IPS DF 19.7 (cell line): Measurements from ENCODE around the gene SEPSECS.

Source experiments
- DNase-seq: peaks from one replicate; pipeline ENCODE4 v3.0.0-alpha.2; 2013; ENCODE audit warnings: low read depth, low spot score

Gene SEPSECS

DNA sequence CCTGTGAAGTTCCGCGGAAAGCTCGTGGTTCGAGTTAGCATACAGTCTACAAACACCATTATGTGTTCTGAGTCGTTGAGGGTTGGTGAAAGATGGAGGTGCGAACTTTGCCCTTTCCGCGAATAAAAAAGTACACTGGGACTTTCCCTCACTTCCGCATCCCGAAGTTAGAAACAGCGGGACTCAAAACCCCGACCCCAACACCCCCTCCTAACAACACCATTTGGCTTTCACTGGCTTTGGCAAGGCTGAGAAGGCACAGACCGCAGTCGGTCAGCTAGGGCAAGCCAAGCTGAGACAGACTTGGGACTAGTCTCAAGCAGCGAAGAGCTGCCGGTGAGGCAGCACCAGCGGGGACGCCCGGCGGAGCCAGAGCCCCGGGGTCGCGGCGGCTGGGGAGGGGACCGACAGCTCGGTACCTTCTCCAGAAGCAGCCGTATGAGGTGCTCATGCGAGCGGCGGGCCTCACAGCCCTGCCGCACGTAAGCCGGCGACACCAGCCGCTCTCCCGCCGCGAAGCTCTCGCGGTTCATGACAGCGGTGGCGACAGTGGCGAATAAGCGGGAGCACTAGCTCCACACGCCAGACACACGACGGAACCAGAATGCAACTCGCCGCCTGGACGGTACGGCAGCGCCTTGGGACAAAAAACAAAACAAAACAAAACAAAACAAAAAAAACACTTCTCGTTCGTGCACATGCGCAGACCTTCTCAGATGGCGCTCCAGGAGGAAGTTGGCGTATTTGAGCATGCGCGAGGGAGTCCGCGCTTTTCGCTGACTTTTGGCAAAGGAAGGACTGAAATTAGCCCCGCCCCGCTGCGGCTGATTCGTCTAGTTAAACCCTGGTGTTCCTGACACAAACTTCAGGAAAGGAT is at the start of gene SEPSECS:
Gene SEPSECS (minus strand): TSS at position 613 of the 877 bp plus-strand sequence. CDS start 80 bp downstream, at position 533.
- peak; percentile 61 for DNase-seq

DNA sequence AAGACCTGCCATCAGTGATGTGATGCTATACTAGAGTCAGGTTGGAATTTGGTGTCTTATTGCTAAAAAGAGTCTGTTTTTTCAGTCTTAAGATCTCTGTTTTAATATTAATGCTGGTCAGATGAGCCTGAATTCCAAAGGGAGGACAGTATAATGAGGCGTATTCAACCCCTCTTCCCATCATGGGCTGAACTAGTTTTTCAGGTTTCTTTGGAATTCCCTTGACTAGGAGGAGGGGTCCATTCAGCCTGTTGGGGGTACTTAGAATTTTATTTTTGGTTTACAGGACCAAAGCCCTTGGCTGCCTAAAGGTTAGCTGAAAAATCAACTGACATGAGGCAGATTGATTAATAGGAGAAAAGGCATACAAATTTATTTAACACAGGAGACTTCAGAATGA is 49.5 kb upstream of the SEPSECS start:
- DNase-seq: peak; percentile 57

DNA sequence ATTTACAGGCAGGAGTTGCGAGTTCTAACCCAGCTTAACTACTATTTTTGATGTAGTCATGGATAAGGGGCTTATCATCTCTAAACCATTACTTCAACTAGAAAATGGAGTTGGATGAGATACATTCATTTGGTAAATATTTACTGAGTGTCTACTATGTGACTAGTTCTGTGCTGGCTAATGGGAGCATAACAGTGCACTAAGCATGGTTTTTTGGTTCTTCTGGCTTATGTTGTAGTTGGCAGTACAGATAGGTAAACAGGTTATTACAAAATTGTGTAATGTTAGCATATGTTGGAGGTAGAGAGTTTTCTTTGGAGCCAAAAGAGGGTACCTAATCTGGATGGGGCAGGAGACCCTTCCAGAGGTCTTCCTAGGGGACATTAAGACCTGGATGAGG is 47.7 kb upstream of the SEPSECS start:
- DNase-seq: no peak

DNA sequence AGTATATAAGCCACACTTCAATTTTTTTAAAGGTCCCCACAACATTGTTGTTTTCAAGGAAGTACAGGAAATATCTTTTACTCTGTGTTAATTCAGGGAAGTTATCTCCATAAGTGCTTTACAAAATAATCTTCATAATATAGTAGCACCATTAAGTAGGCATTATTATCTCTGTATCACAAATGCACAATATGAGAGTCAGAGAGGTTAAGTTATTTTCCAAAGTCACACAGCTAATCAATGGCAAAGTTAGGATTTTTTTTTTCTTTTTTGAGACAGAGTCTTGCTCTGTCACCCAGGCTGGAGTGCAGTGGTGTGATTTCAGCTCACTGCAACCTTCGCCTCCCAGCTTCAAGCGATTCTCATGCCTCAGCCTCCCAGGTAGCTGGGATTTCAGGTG is 38.5 kb upstream of the SEPSECS start:
- DNase-seq: no peak

DNA sequence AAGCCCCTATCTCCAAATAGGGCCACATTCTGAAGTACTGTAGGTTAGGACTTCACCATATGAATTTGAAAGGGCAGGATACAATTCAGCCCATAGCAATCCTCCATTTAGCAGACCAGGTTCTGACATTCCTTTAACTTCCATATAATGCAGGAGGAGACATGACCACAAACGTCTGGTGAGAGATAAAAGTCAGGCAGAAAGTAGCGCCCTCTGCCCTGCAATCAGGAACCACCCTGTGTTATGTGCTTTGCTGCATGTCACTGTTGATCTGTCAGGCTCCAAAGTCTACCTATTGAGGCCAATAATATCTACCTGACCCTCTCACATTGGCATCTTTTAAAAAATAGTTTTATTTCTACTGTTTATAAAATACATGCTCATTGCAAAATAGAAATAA is 30.2 kb upstream of the SEPSECS start:
- DNase-seq: no peak

DNA sequence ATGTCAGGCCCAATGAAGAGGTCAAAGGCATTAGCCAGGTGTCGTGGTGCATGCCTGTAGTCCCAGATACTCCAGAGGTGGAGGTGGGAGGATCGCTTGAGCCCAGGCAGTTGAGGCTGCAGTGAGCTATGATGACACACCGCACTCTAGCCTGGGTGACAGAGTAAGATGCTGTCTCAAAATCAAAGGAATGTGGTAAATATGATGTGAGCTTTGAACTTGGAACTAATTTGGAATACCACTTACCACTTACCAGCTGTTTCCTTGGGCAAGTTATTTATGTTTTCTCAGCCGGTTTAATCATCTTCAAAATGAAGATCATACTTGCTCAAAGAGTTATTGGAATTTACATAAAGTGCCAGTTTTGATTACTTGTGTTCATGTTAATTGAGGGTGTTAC is 23.8 kb upstream of the SEPSECS start:
- DNase-seq: no peak

DNA sequence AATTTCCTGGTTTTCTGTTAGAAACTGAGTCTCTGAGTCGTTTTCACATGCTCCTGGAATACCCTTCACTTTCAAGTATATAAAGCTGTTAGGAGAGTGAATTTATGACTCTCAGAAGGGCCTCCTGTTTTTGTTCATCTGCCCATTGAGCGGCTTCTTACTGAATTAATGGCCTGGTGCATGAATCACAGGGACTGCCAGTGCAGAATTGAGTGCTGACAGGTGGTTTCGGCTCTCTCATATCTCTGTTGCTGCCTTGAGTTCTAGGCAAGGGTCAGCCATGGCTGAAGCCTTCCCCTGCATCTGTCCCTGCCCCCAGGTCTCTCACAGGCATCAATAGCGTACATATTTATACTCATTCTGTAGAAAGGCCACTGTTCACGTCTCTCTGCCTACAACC is 22.7 kb upstream of the SEPSECS start:
- DNase-seq: no peak

DNA sequence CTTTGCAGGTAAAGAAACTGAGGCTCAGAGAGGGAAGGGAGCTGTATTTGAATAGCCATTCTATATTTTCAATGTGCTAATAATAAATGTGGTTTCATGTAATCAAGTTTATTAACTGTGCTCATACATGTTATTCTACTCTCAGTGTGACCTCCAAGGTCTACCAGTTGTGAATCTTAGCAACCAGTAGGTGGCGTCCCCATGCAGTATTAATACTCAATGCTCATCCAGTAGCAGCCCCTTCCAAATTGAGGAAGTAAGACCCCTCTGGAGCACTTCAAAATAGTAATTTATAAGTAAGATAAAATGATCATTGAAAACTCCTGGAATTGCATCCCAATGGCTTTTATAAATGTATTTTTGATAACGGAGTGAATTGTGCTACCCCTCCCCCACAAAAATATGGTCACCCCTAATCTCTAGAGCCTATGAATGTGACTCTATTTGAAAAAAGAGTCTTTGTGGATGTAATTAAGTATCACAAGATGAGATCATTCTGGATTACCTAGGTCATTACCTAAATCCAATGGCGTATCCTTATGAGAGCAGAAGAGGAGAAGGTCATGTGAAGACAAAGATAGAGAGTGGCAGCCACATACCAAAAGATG is 20.4 kb upstream of the SEPSECS start:
- no peak for DNase-seq

DNA sequence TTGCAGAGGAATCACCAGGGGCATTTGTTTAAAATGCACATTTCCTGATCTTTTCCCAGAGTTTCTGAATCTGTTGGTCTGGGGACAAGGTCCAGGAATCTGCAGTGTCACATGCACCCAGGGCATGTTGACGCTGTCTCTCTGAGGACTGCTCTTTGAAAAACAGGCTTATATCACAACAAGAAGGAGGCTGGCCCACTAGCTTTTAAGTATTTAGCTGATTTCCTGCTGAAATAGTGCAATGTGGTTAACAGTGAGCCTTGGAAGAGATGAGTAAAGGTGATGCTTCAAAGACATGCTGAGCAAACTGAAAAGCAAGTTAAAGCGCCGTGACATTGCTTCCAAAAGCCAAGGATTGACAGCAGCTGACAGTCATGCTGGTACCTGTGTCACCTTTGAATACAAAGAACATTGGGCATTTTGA is 18.6 kb upstream of the SEPSECS start:
- no peak for DNase-seq

DNA sequence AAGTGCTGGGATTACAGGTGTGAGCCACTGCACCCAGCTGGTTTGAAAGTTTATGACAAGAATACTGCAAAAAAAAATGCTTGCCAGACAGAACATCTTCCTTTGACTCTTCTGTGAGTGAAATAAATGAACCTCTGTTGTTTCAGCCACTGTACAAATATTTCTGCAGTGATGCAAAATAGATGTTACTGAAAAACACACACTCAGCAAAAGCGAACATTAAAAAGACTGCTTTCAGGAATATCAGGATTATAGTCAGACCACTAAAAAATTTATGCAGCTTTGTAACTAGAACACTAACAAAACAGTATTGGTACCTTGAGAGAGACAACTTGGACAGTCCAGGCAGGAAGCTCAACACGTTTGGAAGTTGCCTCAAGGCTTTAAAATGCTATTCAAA is 16.9 kb upstream of the SEPSECS start:
- DNase-seq: no peak

DNA sequence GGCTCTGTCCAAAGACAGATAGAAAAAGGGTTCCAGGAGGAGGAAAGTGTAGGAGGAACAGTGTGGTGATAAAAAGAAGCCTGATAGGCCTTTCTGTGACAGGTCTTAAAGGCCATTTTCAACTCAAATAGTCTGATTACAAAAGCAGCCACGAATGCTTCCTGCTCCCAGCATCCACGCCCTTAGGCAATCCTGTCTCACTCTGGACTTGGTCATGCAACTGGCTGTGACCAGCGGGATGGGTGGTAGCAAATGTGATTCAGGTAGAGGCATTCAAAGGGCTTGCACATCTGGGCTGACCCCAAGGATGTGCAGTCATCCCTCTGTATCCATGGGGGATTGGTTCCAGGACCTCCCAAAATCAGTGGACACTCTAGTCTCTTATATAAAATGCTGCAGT is 14.4 kb upstream of the SEPSECS start:
- no peak for DNase-seq

DNA sequence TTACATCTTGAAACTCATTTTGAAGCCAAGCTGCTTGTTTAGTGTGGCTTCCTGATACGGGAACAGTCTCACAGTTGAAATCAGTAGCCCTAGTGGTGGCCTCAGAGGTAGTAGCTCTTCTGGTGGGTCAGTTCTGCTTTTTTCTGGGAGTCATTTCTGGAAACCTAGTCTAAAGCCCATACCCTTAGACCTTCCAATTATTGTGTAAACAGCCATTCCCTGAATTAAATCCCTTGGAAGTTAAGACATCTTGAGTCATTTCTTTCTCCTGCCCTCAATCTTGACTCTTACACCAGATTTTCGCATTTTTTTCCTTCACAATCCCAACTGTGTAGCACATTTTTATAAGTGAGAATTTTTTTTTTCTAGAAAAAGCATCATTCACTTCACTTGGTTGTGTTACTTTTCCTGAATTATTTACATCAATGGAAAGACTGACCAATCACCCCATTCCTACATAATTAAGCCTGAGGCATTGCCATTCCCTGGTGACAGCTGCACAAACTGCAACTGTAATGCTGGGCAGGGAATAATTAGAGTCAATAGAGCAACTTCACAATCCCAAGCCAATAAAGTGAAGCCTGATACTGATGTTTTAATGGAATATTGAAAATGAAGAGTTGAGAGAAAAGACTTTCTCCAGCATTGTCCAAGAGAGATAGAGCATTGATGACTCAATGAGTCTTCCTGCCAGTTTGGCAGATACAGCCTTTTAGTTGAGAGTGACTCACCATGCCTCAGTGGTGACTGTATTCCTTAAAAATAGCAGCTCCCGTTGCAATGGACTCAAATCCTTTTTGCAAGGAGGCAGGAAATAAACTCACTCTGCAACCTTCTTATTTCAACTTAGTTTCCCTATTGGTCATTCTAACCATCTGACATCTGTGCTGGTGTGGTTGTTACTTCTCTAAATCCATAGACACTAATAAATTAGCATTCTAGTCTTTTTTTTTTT is 13.0 kb upstream of the SEPSECS start:
- DNase-seq: no peak

DNA sequence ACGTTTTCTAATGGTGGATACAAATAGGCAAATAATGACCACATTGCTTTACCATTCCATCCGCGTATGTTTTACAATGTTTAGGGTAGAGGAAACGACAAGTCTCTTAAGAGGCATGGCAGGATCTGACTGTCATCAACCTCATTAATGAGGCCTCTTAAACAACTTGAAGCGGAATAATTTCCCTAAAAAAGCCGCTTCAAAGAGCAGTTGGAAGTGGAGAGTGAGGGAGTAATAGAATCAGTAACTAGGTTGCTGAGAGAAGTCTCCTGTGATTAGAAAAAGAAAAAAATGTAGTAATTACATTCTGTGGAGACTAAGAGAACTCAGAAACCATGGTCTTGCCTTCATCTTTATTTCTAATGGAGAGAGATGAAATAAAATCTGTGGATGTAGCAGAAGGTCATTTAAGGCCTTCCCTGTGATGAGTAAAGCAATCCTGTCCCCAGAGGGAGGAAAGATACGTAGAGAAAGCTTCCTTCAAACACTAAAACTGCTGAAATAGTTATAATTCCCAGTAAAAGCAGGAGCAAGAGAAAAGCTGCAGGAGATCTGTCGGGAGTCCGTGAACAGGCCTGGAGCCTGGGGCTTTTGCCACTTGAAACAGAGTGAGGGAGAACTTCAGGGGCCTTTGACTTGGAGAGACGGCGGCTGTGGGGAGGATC is 11.1 kb upstream of the SEPSECS start:
- DNase-seq: no peak

DNA sequence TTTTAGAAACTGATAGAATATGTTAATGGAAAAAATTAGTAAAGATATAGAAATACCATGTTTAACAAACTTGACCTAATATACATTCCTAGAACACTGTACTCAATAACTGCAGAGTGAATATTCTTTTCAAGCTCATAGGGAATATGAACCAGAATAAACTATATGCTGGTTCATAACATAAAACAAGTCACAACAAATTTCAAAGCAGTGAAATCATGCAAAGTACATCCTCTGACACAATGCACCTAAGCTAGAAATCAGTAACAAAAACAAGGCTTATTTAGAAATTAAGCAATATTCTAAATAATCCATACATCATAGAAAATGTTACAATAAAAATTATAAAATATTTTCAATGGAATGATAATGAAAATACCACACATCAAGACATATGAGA is 9.2 kb upstream of the SEPSECS start:
- DNase-seq: no peak

DNA sequence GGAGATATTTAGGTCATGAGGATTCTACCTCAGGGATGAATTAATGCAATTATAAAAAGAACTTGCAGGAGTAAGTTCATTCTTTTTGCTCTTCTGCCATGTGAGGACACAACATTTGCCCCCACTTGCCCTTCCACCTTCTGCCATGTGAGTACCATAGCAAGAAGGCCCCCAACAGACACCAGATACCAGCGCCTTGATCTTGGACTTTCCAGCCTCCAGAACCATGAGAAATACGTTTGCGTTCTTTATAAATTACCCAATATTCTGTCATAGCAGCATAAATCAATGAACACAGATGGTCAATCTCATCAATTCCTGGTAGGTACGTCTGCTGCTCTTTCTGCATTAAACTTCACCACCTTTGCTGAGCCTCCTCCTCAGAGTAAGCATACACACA is 5.7 kb upstream of the SEPSECS start:
- no peak for DNase-seq

DNA sequence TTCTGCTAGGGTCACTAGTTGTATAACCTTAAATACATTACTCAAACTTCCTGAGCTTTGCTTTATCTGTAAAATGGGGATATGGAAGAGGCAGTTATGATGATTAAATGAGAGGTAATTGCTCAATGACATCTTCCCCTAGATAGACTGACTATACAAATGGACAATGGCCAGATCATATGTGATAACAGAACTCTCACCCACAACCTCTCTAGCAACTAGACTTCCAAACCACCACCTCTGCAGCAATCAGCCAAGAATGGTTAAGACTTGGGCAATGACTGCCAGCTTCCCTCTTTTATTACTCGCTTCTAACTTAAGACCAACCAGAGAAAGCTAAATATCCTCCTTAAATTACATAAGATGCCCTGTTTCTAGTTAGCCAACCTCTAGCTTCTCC is 2.9 kb upstream of the SEPSECS start:
- DNase-seq: no peak

DNA sequence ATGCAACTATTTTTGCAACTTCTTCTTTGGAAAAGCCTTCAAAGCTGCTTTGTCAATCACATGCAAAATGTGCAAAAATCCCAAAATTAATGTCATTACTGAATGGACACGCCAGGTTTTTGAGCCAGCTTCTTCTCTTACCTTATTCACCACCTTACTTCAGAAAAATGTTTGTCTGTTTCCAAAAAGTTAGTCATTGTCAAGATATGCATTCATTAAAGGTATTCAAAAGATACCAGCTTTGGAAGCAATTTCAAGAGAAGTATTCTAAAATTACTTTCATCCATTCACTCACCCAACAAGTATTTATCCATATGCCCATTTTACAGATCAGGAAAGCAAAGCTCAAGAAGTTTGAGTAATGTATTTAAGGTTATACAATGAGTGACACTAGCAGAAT is 2.3 kb upstream of the SEPSECS start:
- DNase-seq: no peak

DNA sequence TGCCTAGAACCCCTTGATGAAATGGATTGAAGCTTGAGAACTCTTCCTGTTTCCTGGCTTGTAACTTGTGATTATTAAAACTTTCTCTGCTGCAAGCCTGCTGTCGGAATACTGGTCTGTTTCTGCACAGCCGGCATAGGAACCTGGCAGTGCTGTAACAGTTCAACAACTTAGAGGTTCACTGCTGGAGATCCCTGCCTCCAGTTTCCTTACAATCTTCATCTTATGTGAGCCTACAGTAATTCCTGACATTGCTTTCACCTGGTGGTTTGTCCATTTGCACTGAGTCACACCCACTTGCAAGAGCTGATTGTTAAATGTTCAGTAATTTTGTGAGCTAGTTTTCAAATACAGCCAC is 1.3 kb upstream of the SEPSECS start:
- DNase-seq: no peak

DNA sequence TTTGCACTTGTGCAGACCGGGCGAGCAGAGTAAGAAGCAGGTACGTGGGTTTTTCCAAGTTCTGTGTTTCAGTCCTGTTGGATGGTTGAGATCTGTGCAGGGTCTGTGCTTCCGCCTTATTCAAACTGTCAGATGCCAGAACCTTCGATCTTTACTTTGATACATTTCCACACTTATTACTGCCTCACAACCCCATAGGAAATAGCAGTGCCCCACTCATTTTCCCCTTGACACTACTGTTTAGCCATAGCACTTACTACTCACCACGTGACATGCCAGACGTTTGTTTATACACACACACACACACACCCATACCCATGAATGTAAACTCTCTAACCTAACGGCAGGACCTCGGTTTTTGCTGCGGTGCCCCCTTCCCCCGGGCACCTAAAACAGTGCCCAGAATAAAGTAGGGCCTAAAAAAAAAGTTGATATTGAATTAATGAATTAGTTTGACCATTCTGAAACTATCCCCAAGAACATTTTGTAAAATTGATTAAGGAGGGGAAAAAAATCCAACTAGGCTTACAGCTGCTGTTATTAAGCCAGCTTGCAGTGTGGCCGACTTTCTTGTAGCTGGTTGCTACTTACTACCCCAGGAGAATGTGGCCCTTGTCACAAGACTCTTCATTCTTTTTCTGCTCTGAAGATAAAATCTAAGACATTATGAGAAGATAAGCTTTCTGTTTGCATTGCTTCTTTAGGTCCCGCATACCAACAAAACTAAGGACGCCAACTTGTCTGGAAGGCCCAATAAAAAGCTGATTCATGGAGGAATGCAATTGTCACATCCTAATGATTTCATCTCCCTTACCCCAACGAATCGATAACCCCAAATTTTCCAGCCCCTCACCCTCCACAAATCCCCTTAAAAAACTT is 704 bp upstream of the SEPSECS start:
- no peak for DNase-seq

DNA sequence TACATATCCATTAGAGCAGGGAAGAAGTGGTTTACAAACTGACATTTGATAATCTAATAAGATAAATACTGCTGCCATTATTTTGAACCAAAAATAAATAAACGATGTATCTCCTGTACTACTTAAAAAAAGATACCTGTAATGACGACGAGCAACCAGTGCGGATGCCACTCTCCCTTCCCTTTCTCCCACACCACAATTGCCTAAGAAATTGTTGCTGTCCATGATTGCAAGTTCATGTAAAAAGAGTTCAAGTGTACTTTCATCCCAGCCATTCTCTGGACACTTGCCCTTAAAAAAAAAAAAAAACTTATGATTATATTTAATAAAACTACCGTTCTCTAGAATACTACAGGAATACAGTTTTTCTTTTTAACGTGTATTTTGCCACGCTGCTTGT is 1.4 kb downstream of the SEPSECS start:
- no peak for DNase-seq

DNA sequence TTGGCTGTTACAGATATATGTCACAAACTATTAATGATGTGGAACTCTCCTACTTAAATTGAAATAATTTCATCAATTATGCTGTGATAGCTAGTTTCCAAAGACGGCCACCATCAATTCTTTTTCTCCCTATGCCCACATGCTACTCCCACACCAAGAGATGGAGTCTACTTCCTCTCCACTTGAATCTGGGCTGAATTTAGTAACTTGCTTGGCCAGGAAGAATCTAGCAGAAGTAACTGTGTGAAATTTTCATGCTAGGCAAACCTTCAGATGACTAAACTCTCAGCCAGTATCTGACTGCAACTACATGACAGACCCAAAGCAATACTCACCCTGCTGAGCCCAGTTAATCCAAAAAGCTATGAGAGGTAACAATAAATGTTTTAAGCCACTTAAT is 3.2 kb downstream of the SEPSECS start:
- DNase-seq: no peak
